ENCODE results near the gene TXNDC5. TPM values are rescaled to one million over a fixed set of nuclear protein-coding genes. Genes with fewer than 3 reads are reported as not detected.

The TXNDC5 gene
- total and polyA plus RNA-seq, 2 donors (not counting 3 experiments of a cell fraction or from before 2014, with no cell fraction given) = 1,665 to 2,629 TPM

DNA sequence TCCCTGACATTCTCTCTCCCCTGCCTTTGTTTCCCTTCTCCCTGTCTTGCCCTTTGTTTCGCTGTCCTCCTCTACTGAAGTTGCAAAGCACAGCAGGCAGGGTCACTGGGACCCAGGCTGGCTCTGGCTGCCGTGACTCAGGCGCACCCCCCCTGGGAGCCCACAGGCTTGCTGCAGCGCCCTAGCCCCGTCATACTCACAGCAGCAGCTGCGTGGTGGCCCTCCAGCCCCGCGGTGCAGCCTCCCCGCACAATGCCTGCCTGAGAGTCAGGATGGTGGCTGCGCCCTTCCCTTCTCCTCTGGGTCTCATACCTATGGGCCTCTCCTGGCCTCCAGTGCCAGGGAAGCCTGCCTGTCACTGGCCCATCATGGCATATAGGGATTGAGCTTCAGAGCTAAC, 41.7 kb downstream of the TXNDC5 start:
- BruUV-seq (replicated peaks) = no TSS peak
- intact Hi-C loops (cut with micrococcal nuclease) (no loop called here), dilution Hi-C loops (cut with MboI; ENCODE audit: extremely low pct_ligation_motif_present, low sequenced_read_pairs) (no loop called here)
- peaks cover 16% of the 10 kb centered on the region for H4K20me1 ChIP-seq (replicated peaks; ENCODE audit: control insufficient read depth, extremely low read depth, insufficient read depth, low read length)
- no peaks in the 10 kb centered on the region for H3K4me1 ChIP-seq (ENCODE audit: control insufficient read depth, extremely low read depth, insufficient read depth, low read length)
- no peak for FAIRE-seq
- peaks cover 61 to 76% of the 10 kb centered on the region in 2 experiments for H3K36me3 ChIP-seq (ENCODE audit: control insufficient read depth in 2 of 2, extremely low read depth in 1 of 2, insufficient read depth in 2 of 2, low read length in 2 of 2)
- H3K27ac ChIP-seq (ENCODE audit: insufficient read depth, low read depth, low read length) = no peak overlapping the region
- peaks cover 92% of the 10 kb centered on the region for H3K79me2 ChIP-seq (ENCODE audit: control insufficient read depth, insufficient read depth, low read length)
- no peak overlapping the region for H3K4me2 ChIP-seq (ENCODE audit: insufficient read depth, low read length)
- no peak overlapping the region for H3K9ac ChIP-seq (replicated peaks; ENCODE audit: extremely low read depth, insufficient read depth, low read length)
- no peaks in the 10 kb centered on the region for H3K9me1 ChIP-seq (replicated peaks; ENCODE audit: control insufficient read depth, extremely low read depth, insufficient read depth, low read length)
- H3K27me3 ChIP-seq (ENCODE audit: control insufficient read depth in 2 of 2, insufficient read depth in 2 of 2, low read length in 2 of 2) = no peaks in the 10 kb centered on the region
- DNase-seq (ENCODE audit: low read depth, low spot score) = no peak
- H3K4me3 ChIP-seq (replicated peaks in 1 of 3; ENCODE audit: insufficient read depth in 1 of 3, low read depth in 1 of 3, low read length in 3 of 3) = no peak overlapping the region
- no peaks in the 10 kb centered on the region for H3K9me3 ChIP-seq (replicated peaks; ENCODE audit: control insufficient read depth, insufficient read depth, low read length)
- POLR2A ChIA-PET = no interaction called here
- CTCF ChIA-PET = no interaction called here
- H2AFZ ChIP-seq (ENCODE audit: low read depth, low read length) = no peak overlapping the region
- no peak for TF ChIP-seq JUN (IDR thresholded peaks at IDR 0.05; ENCODE audit: borderline replicate concordance, insufficient read depth, insufficient read length, low read depth)
- no peak for TF ChIP-seq POLR2A (IDR thresholded peaks at IDR 0.05; ENCODE audit: low read depth, low read length)
- TF ChIP-seq MYC (IDR thresholded peaks at IDR 0.05; ENCODE audit: low read depth, low read length) = no peak
- no peak for TF ChIP-seq FOS (IDR thresholded peaks at IDR 0.05; ENCODE audit: borderline replicate concordance, insufficient read depth, low read length)
- TF ChIP-seq GATA2 (IDR thresholded peaks at IDR 0.05; ENCODE audit: insufficient read depth, insufficient read length, low read depth, low read length) = no peak

DNA sequence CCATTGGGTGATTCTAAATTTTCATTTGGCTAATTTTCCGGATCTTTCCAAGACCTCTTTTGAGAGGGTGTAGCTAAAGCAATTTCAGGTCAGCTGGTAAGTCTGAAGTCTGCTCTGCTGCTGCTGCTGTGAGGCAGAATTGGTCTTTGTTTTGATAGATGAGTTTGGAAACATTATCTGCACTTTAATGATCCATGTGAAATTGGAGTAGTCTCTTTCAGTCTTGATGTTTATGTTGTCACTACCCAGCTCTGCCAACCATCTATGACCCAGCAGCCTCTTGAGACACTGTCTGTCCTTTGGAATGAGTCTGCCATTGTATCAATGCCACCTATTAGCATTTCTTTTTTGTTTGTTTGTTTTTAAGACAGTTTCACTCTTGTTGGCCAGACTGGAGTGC, 44.1 kb downstream of the TXNDC5 start:
- TF ChIP-seq, protein P1, sequence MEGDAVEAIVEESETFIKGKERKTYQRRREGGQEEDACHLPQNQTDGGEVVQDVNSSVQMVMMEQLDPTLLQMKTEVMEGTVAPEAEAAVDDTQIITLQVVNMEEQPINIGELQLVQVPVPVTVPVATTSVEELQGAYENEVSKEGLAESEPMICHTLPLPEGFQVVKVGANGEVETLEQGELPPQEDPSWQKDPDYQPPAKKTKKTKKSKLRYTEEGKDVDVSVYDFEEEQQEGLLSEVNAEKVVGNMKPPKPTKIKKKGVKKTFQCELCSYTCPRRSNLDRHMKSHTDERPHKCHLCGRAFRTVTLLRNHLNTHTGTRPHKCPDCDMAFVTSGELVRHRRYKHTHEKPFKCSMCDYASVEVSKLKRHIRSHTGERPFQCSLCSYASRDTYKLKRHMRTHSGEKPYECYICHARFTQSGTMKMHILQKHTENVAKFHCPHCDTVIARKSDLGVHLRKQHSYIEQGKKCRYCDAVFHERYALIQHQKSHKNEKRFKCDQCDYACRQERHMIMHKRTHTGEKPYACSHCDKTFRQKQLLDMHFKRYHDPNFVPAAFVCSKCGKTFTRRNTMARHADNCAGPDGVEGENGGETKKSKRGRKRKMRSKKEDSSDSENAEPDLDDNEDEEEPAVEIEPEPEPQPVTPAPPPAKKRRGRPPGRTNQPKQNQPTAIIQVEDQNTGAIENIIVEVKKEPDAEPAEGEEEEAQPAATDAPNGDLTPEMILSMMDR (IDR thresholded peaks at IDR 0.05; ENCODE audit: extremely low read depth in 1 of 2, insufficient read depth in 1 of 2, low read depth in 1 of 2, low read length in 2 of 2) = no peak
- TF ChIP-seq MYC (IDR thresholded peaks at IDR 0.05; ENCODE audit: low read depth, low read length) = no peak
- no peak for TF ChIP-seq POLR2A (IDR thresholded peaks at IDR 0.05; ENCODE audit: low read depth, low read length)
- TF ChIP-seq JUN (IDR thresholded peaks at IDR 0.05; ENCODE audit: borderline replicate concordance, insufficient read depth, insufficient read length, low read depth) = no peak
- no peak for TF ChIP-seq EZH2 (IDR thresholded peaks at IDR 0.05; ENCODE audit: borderline replicate concordance, low read depth, low read length, severe bottlenecking)
- TF ChIP-seq FOS (IDR thresholded peaks at IDR 0.05; ENCODE audit: borderline replicate concordance, insufficient read depth, low read length) = no peak
- dilution Hi-C loops (cut with MboI; ENCODE audit: extremely low pct_ligation_motif_present, low sequenced_read_pairs) = no loop called here
- ChIA-PET POLR2A (no interaction called here), CTCF (no interaction called here)
- no TSS peak for BruUV-seq (replicated peaks)
- Histone ChIP-seq H3K4me3 (replicated peaks in 1 of 3; ENCODE audit: insufficient read depth in 1 of 3, low read depth in 1 of 3, low read length in 3 of 3) (no peak overlapping the region), H3K27ac (ENCODE audit: insufficient read depth, low read depth, low read length) (no peak overlapping the region), H3K4me1 (ENCODE audit: control insufficient read depth, extremely low read depth, insufficient read depth, low read length) (no peaks in the 10 kb centered on the region), H2AFZ (ENCODE audit: low read depth, low read length) (no peak overlapping the region), H3K9me3 (replicated peaks; ENCODE audit: control insufficient read depth, insufficient read depth, low read length) (no peaks in the 10 kb centered on the region), H4K20me1 (replicated peaks; ENCODE audit: control insufficient read depth, extremely low read depth, insufficient read depth, low read length) (peaks cover 14% of the 10 kb centered on the region), H3K9me1 (replicated peaks; ENCODE audit: control insufficient read depth, extremely low read depth, insufficient read depth, low read length) (no peaks in the 10 kb centered on the region), H3K27me3 (ENCODE audit: control insufficient read depth in 2 of 2, insufficient read depth in 2 of 2, low read length in 2 of 2) (no peaks in the 10 kb centered on the region), H3K4me2 (ENCODE audit: insufficient read depth, low read length) (no peak overlapping the region), H3K9ac (replicated peaks; ENCODE audit: extremely low read depth, insufficient read depth, low read length) (no peak overlapping the region), H3K36me3 (ENCODE audit: control insufficient read depth in 2 of 2, extremely low read depth in 1 of 2, insufficient read depth in 2 of 2, low read length in 2 of 2) (peaks cover 66 to 78% of the 10 kb centered on the region in 2 experiments), H3K79me2 (ENCODE audit: control insufficient read depth, insufficient read depth, low read length) (peaks cover 88% of the 10 kb centered on the region)
- intact Hi-C loops (cut with micrococcal nuclease) = no loop called here
- DNase-seq (ENCODE audit: low read depth, low spot score) = no peak
- no peak for FAIRE-seq

Data from endothelial cell of umbilical vein (primary cell).